ENCODE measurements around the gene PPP1R7.

The PPP1R7 gene

DNA sequence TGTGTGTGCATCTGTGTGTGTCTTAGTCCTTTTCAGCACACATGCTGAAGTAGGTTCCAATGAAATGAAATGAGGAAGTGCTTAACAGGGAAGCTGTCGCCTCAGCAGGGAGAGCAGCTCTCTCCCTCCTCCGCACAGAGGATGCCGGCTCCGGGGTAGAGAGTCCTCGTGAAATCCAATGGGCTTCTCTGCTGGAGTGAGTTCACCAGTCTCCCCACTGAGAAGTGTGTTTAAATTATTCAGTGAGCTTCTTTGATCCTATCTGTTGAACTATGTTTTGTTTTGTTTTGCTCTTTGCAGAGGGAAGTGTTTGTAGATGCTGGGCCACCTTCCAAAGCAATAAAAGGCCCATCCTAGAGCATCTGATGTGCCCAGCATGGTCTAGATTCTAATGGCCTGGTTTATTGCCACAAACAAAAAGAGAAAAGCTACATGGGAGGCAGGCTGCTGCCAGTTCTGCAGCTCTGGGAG, 6.7 kb downstream of the PPP1R7 start:
- Histone ChIP-seq H3K9me3 (ENCODE audit: control insufficient read depth, insufficient read depth, low read length) (no peaks in the 10 kb centered on the region), H3K9ac (ENCODE audit: low read depth, low read length) (no peak overlapping the region), H3K36me3 (ENCODE audit: insufficient read depth, low read length) (no peaks in the 10 kb centered on the region; the same call in none of the 2 replicates), H3K4me1 (ENCODE audit: insufficient read depth, low read length) (no peaks in the 10 kb centered on the region)

- Histone ChIP-seq H3K4me1 (ENCODE audit: insufficient read depth, low read length) (no peaks in the 10 kb centered on the region), H3K9me3 (ENCODE audit: control insufficient read depth, insufficient read depth, low read length) (no peaks in the 10 kb centered on the region), H3K36me3 (ENCODE audit: insufficient read depth, low read length) (no peaks in the 10 kb centered on the region; the same call in none of the 2 replicates), H3K9ac (ENCODE audit: low read depth, low read length) (no peak overlapping the region)
Observed at GRCh38 chr2:241157841-241158545, 7.7 kb downstream of the PPP1R7 start.

- Histone ChIP-seq H3K4me1 (ENCODE audit: insufficient read depth, low read length) (no peaks in the 10 kb centered on the region), H3K9me3 (ENCODE audit: control insufficient read depth, insufficient read depth, low read length) (no peaks in the 10 kb centered on the region), H3K36me3 (ENCODE audit: insufficient read depth, low read length) (no peaks in the 10 kb centered on the region; the same call in none of the 2 replicates), H3K9ac (ENCODE audit: low read depth, low read length) (no peak overlapping the region)
Observed at GRCh38 chr2:241158546-241158900, 8.3 kb downstream of the PPP1R7 start.

- Histone ChIP-seq H3K9ac (ENCODE audit: low read depth, low read length) (no peak overlapping the region), H3K9me3 (ENCODE audit: control insufficient read depth, insufficient read depth, low read length) (no peaks in the 10 kb centered on the region), H3K36me3 (ENCODE audit: insufficient read depth, low read length) (no peaks in the 10 kb centered on the region; the same call in none of the 2 replicates), H3K4me1 (ENCODE audit: insufficient read depth, low read length) (no peaks in the 10 kb centered on the region)
Observed at GRCh38 chr2:241159116-241159515, 8.8 kb downstream of the PPP1R7 start.

DNA sequence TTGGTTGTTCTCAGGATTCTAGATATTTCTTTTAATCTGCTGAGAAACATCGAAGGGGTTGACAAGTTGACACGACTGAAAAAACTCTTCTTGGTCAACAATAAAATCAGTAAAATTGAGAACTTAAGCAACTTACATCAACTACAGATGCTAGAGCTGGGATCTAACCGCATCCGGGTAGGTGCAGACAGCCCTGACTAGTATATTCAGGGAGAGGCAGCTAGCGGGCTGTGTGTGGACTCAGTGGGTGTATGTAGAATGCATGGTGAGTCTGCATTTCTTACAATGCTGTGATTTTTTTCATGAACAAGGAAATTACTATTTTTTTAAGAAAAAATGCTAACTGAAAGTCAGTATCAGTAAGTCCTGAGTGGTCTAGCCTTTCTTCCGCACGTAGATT, 10.1 kb downstream of the PPP1R7 start:
- Histone ChIP-seq H3K4me1 (ENCODE audit: insufficient read depth, low read length) (no peaks in the 10 kb centered on the region), H3K9me3 (ENCODE audit: control insufficient read depth, insufficient read depth, low read length) (no peaks in the 10 kb centered on the region), H3K9ac (ENCODE audit: low read depth, low read length) (no peak overlapping the region), H3K36me3 (ENCODE audit: insufficient read depth, low read length) (no peaks in the 10 kb centered on the region; the same call in none of the 2 replicates)

- H3K9ac ChIP-seq (ENCODE audit: low read depth, low read length) = no peak overlapping the region
- H3K4me1 ChIP-seq (ENCODE audit: insufficient read depth, low read length) = no peaks in the 10 kb centered on the region
- no peaks in the 10 kb centered on the region; the same call in none of the 2 replicates for H3K36me3 ChIP-seq (ENCODE audit: insufficient read depth, low read length)
- H3K9me3 ChIP-seq (ENCODE audit: control insufficient read depth, insufficient read depth, low read length) = no peaks in the 10 kb centered on the region
Observed at GRCh38 chr2:241161646-241162281, 11.5 kb downstream of the PPP1R7 start.

- H3K36me3 ChIP-seq (ENCODE audit: insufficient read depth, low read length) = no peaks in the 10 kb centered on the region; the same call in 1 of the 2 replicates
- H3K9ac ChIP-seq (ENCODE audit: low read depth, low read length) = no peak overlapping the region
- H3K4me1 ChIP-seq (ENCODE audit: insufficient read depth, low read length) = no peaks in the 10 kb centered on the region
- H3K9me3 ChIP-seq (ENCODE audit: control insufficient read depth, insufficient read depth, low read length) = no peaks in the 10 kb centered on the region
Observed at GRCh38 chr2:241163601-241164118, 13.4 kb downstream of the PPP1R7 start.

DNA sequence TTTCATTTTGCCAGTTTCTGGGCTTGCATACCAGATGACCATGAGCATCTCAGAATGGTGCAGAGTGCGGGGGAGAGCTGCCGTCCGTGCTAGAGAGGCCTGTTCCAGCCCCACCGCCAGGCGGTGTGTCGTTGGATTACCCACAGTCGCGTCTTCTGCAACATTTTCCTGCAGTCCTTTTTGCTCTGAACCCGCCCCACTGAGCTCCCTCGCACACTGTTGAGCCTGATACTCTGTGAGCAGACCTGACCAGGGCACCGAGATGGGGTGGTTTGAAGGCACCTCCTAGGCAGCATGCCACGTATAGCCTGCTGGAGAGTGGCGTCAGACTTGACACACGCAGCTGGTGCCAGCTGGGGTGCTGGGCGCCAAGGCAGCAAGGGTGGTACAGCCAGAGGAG, 18.1 kb downstream of the PPP1R7 start:
- Histone ChIP-seq H3K4me1 (ENCODE audit: insufficient read depth, low read length) (no peaks in the 10 kb centered on the region), H3K9me3 (ENCODE audit: control insufficient read depth, insufficient read depth, low read length) (no peaks in the 10 kb centered on the region; the same call in 1 of the 2 replicates), H3K9ac (ENCODE audit: low read depth, low read length) (no peak overlapping the region), H3K36me3 (ENCODE audit: insufficient read depth, low read length) (peaks cover 4% of the 10 kb centered on the region; the same call in 1 of the 2 replicates)

DNA sequence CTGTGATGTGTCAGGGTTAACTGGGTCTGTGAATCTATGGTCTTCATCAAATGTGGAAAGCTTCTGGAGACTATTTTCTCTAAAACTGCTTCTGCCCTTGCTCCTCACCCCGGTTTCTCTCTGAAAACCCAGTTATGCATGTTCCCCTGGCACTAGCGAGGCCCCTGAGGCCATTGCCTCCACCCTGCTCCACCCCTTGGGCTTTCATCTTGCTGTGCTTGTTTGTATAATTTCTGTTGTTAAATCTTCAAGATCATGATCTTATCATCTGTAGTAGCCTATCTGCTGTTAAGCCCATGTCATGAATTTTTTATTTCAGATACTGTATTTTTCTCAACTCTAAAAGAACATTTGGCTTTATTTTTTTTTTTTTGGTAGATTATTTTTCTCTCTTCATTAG, 23.3 kb downstream of the PPP1R7 start:
- H3K4me1 ChIP-seq (ENCODE audit: insufficient read depth, low read length) = no peaks in the 10 kb centered on the region
- H3K9ac ChIP-seq (ENCODE audit: low read depth, low read length) = no peak overlapping the region
- no peaks in the 10 kb centered on the region; the same call in 1 of the 2 replicates for H3K9me3 ChIP-seq (ENCODE audit: control insufficient read depth, insufficient read depth, low read length)
- peaks cover 4% of the 10 kb centered on the region; the same call in 1 of the 2 replicates for H3K36me3 ChIP-seq (ENCODE audit: insufficient read depth, low read length)

GRCh38 chr2:241177526-241178334, 27.5 kb downstream of the PPP1R7 start:
- Histone ChIP-seq H3K4me1 (ENCODE audit: insufficient read depth, low read length) (no peaks in the 10 kb centered on the region), H3K9me3 (ENCODE audit: control insufficient read depth, insufficient read depth, low read length) (no peaks in the 10 kb centered on the region), H3K9ac (ENCODE audit: low read depth, low read length) (no peak overlapping the region), H3K36me3 (ENCODE audit: insufficient read depth, low read length) (no peaks in the 10 kb centered on the region)

- no peaks in the 10 kb centered on the region for H3K4me1 ChIP-seq (ENCODE audit: insufficient read depth, low read length)
- H3K9ac ChIP-seq (ENCODE audit: low read depth, low read length) = no peak overlapping the region
- H3K9me3 ChIP-seq (ENCODE audit: control insufficient read depth, insufficient read depth, low read length) = no peaks in the 10 kb centered on the region
- no peaks in the 10 kb centered on the region for H3K36me3 ChIP-seq (ENCODE audit: insufficient read depth, low read length)
Observed at GRCh38 chr2:241178961-241179360, 28.7 kb downstream of the PPP1R7 start.

- Histone ChIP-seq H3K4me1 (ENCODE audit: insufficient read depth, low read length) (no peaks in the 10 kb centered on the region), H3K9me3 (ENCODE audit: control insufficient read depth, insufficient read depth, low read length) (no peaks in the 10 kb centered on the region), H3K36me3 (ENCODE audit: insufficient read depth, low read length) (no peaks in the 10 kb centered on the region), H3K9ac (ENCODE audit: low read depth, low read length) (no peak overlapping the region)
Observed at GRCh38 chr2:241179899-241180298, 29.6 kb downstream of the PPP1R7 start.

GRCh38 chr2:241180495-241180894, 30.2 kb downstream of the PPP1R7 start:
- Histone ChIP-seq H3K36me3 (ENCODE audit: insufficient read depth, low read length) (no peaks in the 10 kb centered on the region), H3K9ac (ENCODE audit: low read depth, low read length) (no peak overlapping the region), H3K4me1 (ENCODE audit: insufficient read depth, low read length) (no peaks in the 10 kb centered on the region), H3K9me3 (ENCODE audit: control insufficient read depth, insufficient read depth, low read length) (no peaks in the 10 kb centered on the region)

- Histone ChIP-seq H3K9ac (ENCODE audit: low read depth, low read length) (no peak overlapping the region), H3K9me3 (ENCODE audit: control insufficient read depth, insufficient read depth, low read length) (no peaks in the 10 kb centered on the region), H3K36me3 (ENCODE audit: insufficient read depth, low read length) (no peaks in the 10 kb centered on the region), H3K4me1 (ENCODE audit: insufficient read depth, low read length) (peaks cover 3% of the 10 kb centered on the region; the same call in 1 of the 2 replicates)
Observed at GRCh38 chr2:241182126-241182525, 31.9 kb downstream of the PPP1R7 start.

All from ES-I3 (cell line).